Urinary bladder (tissue), 4 donors: Measurements from ENCODE around the gene NUPR1. TPM values are rescaled to one million over a fixed set of nuclear protein-coding genes. Genes with fewer than 3 reads are reported as not detected.
A peak's percentile ranks its signal among the peaks of the same experiment; 100 is the strongest.

Experiments used
- DNase-seq: peaks from one replicate; pipeline ENCODE4 v3.0.0-alpha.2; 2015; ENCODE audit errors: extremely low spot score
- H3K27ac ChIP-seq: one replicate; pipeline ENCODE4 v1.5.1; 2013; ENCODE audit warnings: low read depth, mild to moderate bottlenecking, moderate library complexity
- H3K36me3 ChIP-seq: one replicate; pipeline ENCODE4 v1.6.1; 2013; ENCODE audit warnings: mild to moderate bottlenecking, moderate library complexity; ENCODE audit not compliant: insufficient read depth
- H3K4me1 ChIP-seq: one replicate; pipeline ENCODE4 v1.6.1; 2013; ENCODE audit warnings: mild to moderate bottlenecking, moderate library complexity; ENCODE audit not compliant: insufficient read depth
- H3K4me3 ChIP-seq: one replicate; pipeline ENCODE4 v1.5.1; 2013; ENCODE audit warnings: low read depth, low read length
- WGBS: extraction: QIAGEN DNeasy Blood & Tissue Kit; methylation state at CpG from one replicate; pipeline ENCODE4 v1.1.7; 2013; 5-methylcytosine and 5-hydroxymethylcytosine counted together
- polyA plus RNA-seq: library from polyadenylated mRNA; stranded (reverse); fragments of 200-250 nt; gene quantifications from one replicate; pipeline ENCODE4 v1.2.3, GENCODE V29; 2013
- total RNA-seq: library from RNA; depleted of rRNA; stranded (reverse); fragments of >200 nt; gene quantifications from one replicate; pipeline ENCODE4 v1.2.3, GENCODE V29; 2014
- donor health status: healthy with polysubstance abuse.
- donor health status: healthy.

Gene NUPR1
- total and polyA plus RNA-seq, 2 donors: 4.1 to 549 TPM

- no peak overlapping the region for H3K27ac ChIP-seq
- 85% methylated on average over 3 of the region's 3 CpGs for WGBS
- H3K4me1 ChIP-seq: no peaks in the 10 kb centered on the region
- no peaks in the 10 kb centered on the region for H3K36me3 ChIP-seq
- DNase-seq: no peak
- H3K4me3 ChIP-seq: no peak overlapping the region
Measured at GRCh38 chr16:28544998-28545397, 6.2 kb upstream of the NUPR1 start.

GRCh38 chr16:28543072-28543471 lies 4.3 kb upstream of the NUPR1 start:
- H3K4me1 ChIP-seq: no peaks in the 10 kb centered on the region
- peak; percentile 36 for DNase-seq
- no peak overlapping the region for H3K4me3 ChIP-seq
- no peaks in the 10 kb centered on the region for H3K36me3 ChIP-seq
- WGBS: 63% methylated on average over 7 of the region's 7 CpGs
- H3K27ac ChIP-seq: no peak overlapping the region

GRCh38 chr16:28542646-28543045 lies 3.9 kb upstream of the NUPR1 start:
- WGBS: 80% methylated on average over 7 of the region's 7 CpGs
- Histone ChIP-seq H3K27ac (no peak overlapping the region), H3K36me3 (no peaks in the 10 kb centered on the region)

GRCh38 chr16:28540346-28540745 lies 1.6 kb upstream of the NUPR1 start:
- Histone ChIP-seq H3K36me3 (no peaks in the 10 kb centered on the region), H3K4me3 (no peak overlapping the region), H3K27ac (no peak overlapping the region), H3K4me1 (no peaks in the 10 kb centered on the region)
- WGBS: 77% methylated on average over 3 of the region's 3 CpGs
- no peak for DNase-seq

More at GRCh38 chr16:28542646-28543045, 3.9 kb upstream of the NUPR1 start:
- Histone ChIP-seq H3K4me1 (no peaks in the 10 kb centered on the region), H3K4me3 (no peak overlapping the region)
- no peak for DNase-seq

- Histone ChIP-seq H3K27ac (peak overlapping the region; percentile 93), H3K36me3 (no peaks in the 10 kb centered on the region), H3K4me3 (peak overlapping the region; percentile 46), H3K4me1 (no peaks in the 10 kb centered on the region)
- DNase-seq: no peak
- WGBS: 76% methylated on average over 13 of the region's 13 CpGs
Measured at GRCh38 chr16:28537964-28538732, 626 bp downstream of the NUPR1 start.

GRCh38 chr16:28537076-28537475 lies 1.7 kb downstream of the NUPR1 start:
- no peaks in the 10 kb centered on the region for H3K4me1 ChIP-seq
- peak; percentile 83 for DNase-seq
- 42% methylated on average over 6 of the region's 6 CpGs for WGBS

GRCh38 chr16:28534542-28535373 lies 4.0 kb downstream of the NUPR1 start:
- no peak overlapping the region for H3K27ac ChIP-seq
- 54% methylated on average over 5 of the region's 5 CpGs for WGBS

More at GRCh38 chr16:28537076-28537475, 1.7 kb downstream of the NUPR1 start:
- Histone ChIP-seq H3K36me3 (no peaks in the 10 kb centered on the region), H3K27ac (peak overlapping the region; percentile 93), H3K4me3 (peak overlapping the region; percentile 46)

GRCh38 chr16:28532940-28533647 lies 5.7 kb downstream of the NUPR1 start:
- no peak overlapping the region for H3K4me3 ChIP-seq
- DNase-seq: no peak
- no peaks in the 10 kb centered on the region for H3K4me1 ChIP-seq
- no peaks in the 10 kb centered on the region for H3K36me3 ChIP-seq
- no peak overlapping the region for H3K27ac ChIP-seq
- WGBS: 80% methylated on average over 5 of the region's 5 CpGs

More at GRCh38 chr16:28534542-28535373, 4.0 kb downstream of the NUPR1 start:
- no peaks in the 10 kb centered on the region for H3K4me1 ChIP-seq
- H3K4me3 ChIP-seq: no peak overlapping the region
- H3K36me3 ChIP-seq: no peaks in the 10 kb centered on the region
- DNase-seq: no peak

GRCh38 chr16:28531777-28532744 lies 6.7 kb downstream of the NUPR1 start:
- no peak for DNase-seq
- Histone ChIP-seq H3K4me3 (no peak overlapping the region), H3K27ac (no peak overlapping the region), H3K36me3 (no peaks in the 10 kb centered on the region), H3K4me1 (no peaks in the 10 kb centered on the region)
- 57% methylated on average over 9 of the region's 9 CpGs for WGBS

GRCh38 chr16:28529124-28529523 lies 9.7 kb downstream of the NUPR1 start:
- no peaks in the 10 kb centered on the region for H3K4me1 ChIP-seq

GRCh38 chr16:28528463-28528867 lies 10.3 kb downstream of the NUPR1 start:
- H3K36me3 ChIP-seq: no peaks in the 10 kb centered on the region
- no peak overlapping the region for H3K27ac ChIP-seq
- DNase-seq: no peak
- whole genome bisulfite sequencing: 83% methylated on average over 5 of the region's 5 CpGs
- H3K4me1 ChIP-seq: no peaks in the 10 kb centered on the region
- no peak overlapping the region for H3K4me3 ChIP-seq

More at GRCh38 chr16:28529124-28529523, 9.7 kb downstream of the NUPR1 start:
- Histone ChIP-seq H3K36me3 (no peaks in the 10 kb centered on the region), H3K4me3 (no peak overlapping the region), H3K27ac (no peak overlapping the region)
- no peak for DNase-seq

- H3K4me3 ChIP-seq: no peak overlapping the region
- no peaks in the 10 kb centered on the region for H3K36me3 ChIP-seq
- H3K4me1 ChIP-seq: no peaks in the 10 kb centered on the region
- WGBS: 83% methylated on average over 5 of the region's 5 CpGs
- no peak overlapping the region for H3K27ac ChIP-seq
- DNase-seq: no peak
Measured at GRCh38 chr16:28527985-28528384, 10.8 kb downstream of the NUPR1 start.
